ENCODE measurements around the gene STXBP6. TPM values are rescaled to one million over a fixed set of nuclear protein-coding genes. Genes with fewer than 3 reads are reported as not detected.

The STXBP6 gene
- total and polyA plus RNA-seq, 10 of the 15 experiments (the other 5 are each of a cell fraction or from before 2014, with no cell fraction given): 1.2 to 47.3 (median 1.9) TPM

DNA sequence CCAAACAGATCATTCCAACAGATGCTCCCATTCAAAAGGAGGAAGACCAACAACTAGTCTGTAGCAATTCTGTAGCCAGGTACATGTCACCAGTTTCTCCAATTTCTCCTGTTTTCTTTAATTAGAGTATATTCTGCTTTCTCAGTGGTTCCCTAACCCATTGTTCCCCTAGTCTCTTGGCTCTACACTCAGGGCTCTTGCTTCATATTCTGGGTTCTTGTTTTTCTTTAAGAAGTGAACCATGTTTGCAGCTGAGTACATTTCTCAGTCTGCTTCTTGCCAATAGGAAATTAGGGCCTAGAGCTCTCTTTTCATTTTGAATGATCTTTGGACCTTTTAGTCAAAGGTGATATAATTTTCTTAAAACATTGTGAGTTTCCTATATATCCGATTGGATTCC is 29.4 kb upstream of the STXBP6 start:
- Histone ChIP-seq H3K4me1 (ENCODE audit: control insufficient read depth, insufficient read depth, low read length) (no peaks in the 10 kb centered on the region), H2AFZ (ENCODE audit: control insufficient read depth, low read depth, low read length) (no peak overlapping the region), H3K27me3 (replicated peaks in 1 of 2; ENCODE audit: control insufficient read depth in 2 of 2, insufficient read depth in 2 of 2, low read length in 1 of 2) (no peaks in the 10 kb centered on the region), H4K20me1 (ENCODE audit: control insufficient read depth, insufficient read depth) (no peaks in the 10 kb centered on the region), H3K9ac (ENCODE audit: control insufficient read depth, insufficient read depth, low read length) (no peak overlapping the region), H3K4me3 (no peak overlapping the region), H3K79me2 (ENCODE audit: control insufficient read depth, insufficient read depth, low read length) (no peaks in the 10 kb centered on the region), H3K4me2 (ENCODE audit: control insufficient read depth, insufficient read depth) (no peak overlapping the region), H3K27ac (ENCODE audit: control insufficient read depth, insufficient read depth) (no peak overlapping the region), H3K9me3 (replicated peaks; ENCODE audit: control insufficient read depth, insufficient read depth, low read length) (no peaks in the 10 kb centered on the region), H3K36me3 (ENCODE audit: control insufficient read depth in 2 of 2, insufficient read depth in 2 of 2, low read length in 1 of 2) (no peaks in the 10 kb centered on the region)
- no peak for FAIRE-seq
- ChIA-PET POLR2A (no interaction called here), SMC1A (ENCODE audit: uncharacterized antibody, unreplicated experiment) (interaction anchor here (0.5 to 0.8 kb wide), 2 partner anchors 18 to 273 kb away, joined by 3 to 4 read pairs; no protein-coding TSS in a partner anchor), CTCF (interaction anchor here (1.2 kb wide), 1 partner anchor 10 kb away, joined by 3 read pairs; no protein-coding TSS in a partner anchor), RAD21 (ENCODE audit: unreplicated experiment) (no interaction called here)
- no TSS peak for BruUV-seq (replicated peaks)
- DNase-seq (ENCODE audit: low read depth, low spot score): no peak
- in situ Hi-C loops (cut with MboI) (no loop called here), intact Hi-C loops (cut with micrococcal nuclease; ENCODE audit: unreplicated experiment) (no loop called here)
- 56% methylated on average over 1 of the region's 1 CpG for WGBS (ENCODE audit: insufficient coverage, insufficient replicate concordance, low lambda C conversion rate, missing lambda C conversion rate)
- TF ChIP-seq FOXK2 (IDR thresholded peaks at IDR 0.05) (no peak), RB1 (IDR thresholded peaks at IDR 0.05; ENCODE audit: borderline replicate concordance) (no peak), ATF7 (IDR thresholded peaks at IDR 0.05; ENCODE audit: low read depth) (no peak), KLF5 (IDR thresholded peaks at IDR 0.05; ENCODE audit: partially characterized antibody) (no peak), HDGF (IDR thresholded peaks at IDR 0.05) (no peak), ZNF622 (IDR thresholded peaks at IDR 0.05) (no peak), POU2F2 (IDR thresholded peaks at IDR 0.05; ENCODE audit: borderline replicate concordance, low read depth, low read length) (no peak), BRCA1 (IDR thresholded peaks at IDR 0.05; ENCODE audit: low read depth, low read length) (no peak), HDAC6 (IDR thresholded peaks at IDR 0.05; ENCODE audit: unreplicated experiment) (no peak), LARP7 (IDR thresholded peaks at IDR 0.05) (no peak), BHLHE40 (IDR thresholded peaks at IDR 0.05; ENCODE audit: borderline replicate concordance in 1 of 2, low read depth in 2 of 2, low read length in 1 of 2) (no peak), JUND (IDR thresholded peaks at IDR 0.05; ENCODE audit: low read depth, low read length) (no peak), EGR1 (IDR thresholded peaks at IDR 0.05; ENCODE audit: borderline replicate concordance in 1 of 2, low read depth in 2 of 2, low read length in 2 of 2) (no peak), ZNF217 (IDR thresholded peaks at IDR 0.05) (no peak), BACH1 (IDR thresholded peaks at IDR 0.05; ENCODE audit: borderline replicate concordance) (no peak)
- TF ChIP-seq, protein P1, sequence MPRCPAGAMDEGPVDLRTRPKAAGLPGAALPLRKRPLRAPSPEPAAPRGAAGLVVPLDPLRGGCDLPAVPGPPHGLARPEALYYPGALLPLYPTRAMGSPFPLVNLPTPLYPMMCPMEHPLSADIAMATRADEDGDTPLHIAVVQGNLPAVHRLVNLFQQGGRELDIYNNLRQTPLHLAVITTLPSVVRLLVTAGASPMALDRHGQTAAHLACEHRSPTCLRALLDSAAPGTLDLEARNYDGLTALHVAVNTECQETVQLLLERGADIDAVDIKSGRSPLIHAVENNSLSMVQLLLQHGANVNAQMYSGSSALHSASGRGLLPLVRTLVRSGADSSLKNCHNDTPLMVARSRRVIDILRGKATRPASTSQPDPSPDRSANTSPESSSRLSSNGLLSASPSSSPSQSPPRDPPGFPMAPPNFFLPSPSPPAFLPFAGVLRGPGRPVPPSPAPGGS (IDR thresholded peaks at IDR 0.05; ENCODE audit: borderline replicate concordance, insufficient read depth, low read depth, low read length, poor library complexity, severe bottlenecking): no peak
- TF ChIP-seq, protein P2, sequence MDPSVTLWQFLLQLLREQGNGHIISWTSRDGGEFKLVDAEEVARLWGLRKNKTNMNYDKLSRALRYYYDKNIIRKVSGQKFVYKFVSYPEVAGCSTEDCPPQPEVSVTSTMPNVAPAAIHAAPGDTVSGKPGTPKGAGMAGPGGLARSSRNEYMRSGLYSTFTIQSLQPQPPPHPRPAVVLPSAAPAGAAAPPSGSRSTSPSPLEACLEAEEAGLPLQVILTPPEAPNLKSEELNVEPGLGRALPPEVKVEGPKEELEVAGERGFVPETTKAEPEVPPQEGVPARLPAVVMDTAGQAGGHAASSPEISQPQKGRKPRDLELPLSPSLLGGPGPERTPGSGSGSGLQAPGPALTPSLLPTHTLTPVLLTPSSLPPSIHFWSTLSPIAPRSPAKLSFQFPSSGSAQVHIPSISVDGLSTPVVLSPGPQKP (IDR thresholded peaks at IDR 0.05; ENCODE audit: low read depth, low read length): no peak
- TF ChIP-seq, protein P3, sequence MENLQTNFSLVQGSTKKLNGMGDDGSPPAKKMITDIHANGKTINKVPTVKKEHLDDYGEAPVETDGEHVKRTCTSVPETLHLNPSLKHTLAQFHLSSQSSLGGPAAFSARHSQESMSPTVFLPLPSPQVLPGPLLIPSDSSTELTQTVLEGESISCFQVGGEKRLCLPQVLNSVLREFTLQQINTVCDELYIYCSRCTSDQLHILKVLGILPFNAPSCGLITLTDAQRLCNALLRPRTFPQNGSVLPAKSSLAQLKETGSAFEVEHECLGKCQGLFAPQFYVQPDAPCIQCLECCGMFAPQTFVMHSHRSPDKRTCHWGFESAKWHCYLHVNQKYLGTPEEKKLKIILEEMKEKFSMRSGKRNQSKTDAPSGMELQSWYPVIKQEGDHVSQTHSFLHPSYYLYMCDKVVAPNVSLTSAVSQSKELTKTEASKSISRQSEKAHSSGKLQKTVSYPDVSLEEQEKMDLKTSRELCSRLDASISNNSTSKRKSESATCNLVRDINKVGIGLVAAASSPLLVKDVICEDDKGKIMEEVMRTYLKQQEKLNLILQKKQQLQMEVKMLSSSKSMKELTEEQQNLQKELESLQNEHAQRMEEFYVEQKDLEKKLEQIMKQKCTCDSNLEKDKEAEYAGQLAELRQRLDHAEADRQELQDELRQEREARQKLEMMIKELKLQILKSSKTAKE (IDR thresholded peaks at IDR 0.05; ENCODE audit: low read depth, poor library complexity, severe bottlenecking): no peak
- TF ChIP-seq, protein P4, sequence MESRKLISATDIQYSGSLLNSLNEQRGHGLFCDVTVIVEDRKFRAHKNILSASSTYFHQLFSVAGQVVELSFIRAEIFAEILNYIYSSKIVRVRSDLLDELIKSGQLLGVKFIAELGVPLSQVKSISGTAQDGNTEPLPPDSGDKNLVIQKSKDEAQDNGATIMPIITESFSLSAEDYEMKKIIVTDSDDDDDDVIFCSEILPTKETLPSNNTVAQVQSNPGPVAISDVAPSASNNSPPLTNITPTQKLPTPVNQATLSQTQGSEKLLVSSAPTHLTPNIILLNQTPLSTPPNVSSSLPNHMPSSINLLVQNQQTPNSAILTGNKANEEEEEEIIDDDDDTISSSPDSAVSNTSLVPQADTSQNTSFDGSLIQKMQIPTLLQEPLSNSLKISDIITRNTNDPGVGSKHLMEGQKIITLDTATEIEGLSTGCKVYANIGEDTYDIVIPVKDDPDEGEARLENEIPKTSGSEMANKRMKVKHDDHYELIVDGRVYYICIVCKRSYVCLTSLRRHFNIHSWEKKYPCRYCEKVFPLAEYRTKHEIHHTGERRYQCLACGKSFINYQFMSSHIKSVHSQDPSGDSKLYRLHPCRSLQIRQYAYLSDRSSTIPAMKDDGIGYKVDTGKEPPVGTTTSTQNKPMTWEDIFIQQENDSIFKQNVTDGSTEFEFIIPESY (IDR thresholded peaks at IDR 0.05): no peak
- no peak for ATAC-seq
